Type B pancreatic cell (in vitro differentiated cells): ENCODE data around the gene MCFD2. TPM values are rescaled to one million over a fixed set of nuclear protein-coding genes. Genes with fewer than 3 reads are reported as not detected.

Source experiments
- DNase-seq: peaks from one replicate; pipeline ENCODE4 v3.0.0; 2021; ENCODE audit warnings: mixed read lengths; ENCODE audit not compliant: unreplicated experiment; ENCODE audit errors: extremely low spot score
- H3K27ac Mint-ChIP-seq: 2 replicates; pipeline ENCODE4 v1.8.0; 2021; ENCODE audit warnings: mild to moderate bottlenecking, mixed read lengths
- H3K27me3 Mint-ChIP-seq: 2 replicates; pipeline ENCODE4 v1.8.0; 2021; ENCODE audit warnings: mixed read lengths
- H3K36me3 Mint-ChIP-seq: 2 replicates; pipeline ENCODE4 v1.8.0; 2021; ENCODE audit warnings: mixed read lengths
- H3K4me1 Mint-ChIP-seq: one replicate; pipeline ENCODE4 v1.8.0; 2021; ENCODE audit warnings: mixed read lengths; ENCODE audit not compliant: unreplicated experiment
- H3K4me3 Mint-ChIP-seq: 2 replicates; pipeline ENCODE4 v1.8.0; 2021; ENCODE audit warnings: mild to moderate bottlenecking, mixed read lengths
- H3K9me3 Mint-ChIP-seq: 2 replicates; pipeline ENCODE4 v1.8.0; 2021; ENCODE audit warnings: mixed read lengths
- CTCF ChIP-seq: fragments of 200-600 bp; sonication (generic); conservative IDR thresholded peaks from 2 replicates; pipeline ENCODE4 v1.5.0; 2021; ENCODE audit warnings: antibody characterized with exemption, mild to moderate bottlenecking
- long read RNA-seq: library from polyadenylated mRNA; unstranded; transcript quantifications from one replicate; pipeline ENCODE4 v2.0.0, GENCODE V29; 2020
- total RNA-seq: library from RNA; stranded (reverse); gene quantifications from 2 replicates; pipeline ENCODE4 v1.2.1, GENCODE V29; 2021; ENCODE audit warnings: low replicate concordance

MCFD2 gene
- 66.7 and 72.4 TPM in 2 replicates for total RNA-seq
- long read RNA-seq, full-length matches to known transcripts: 8 of 60 reads
- long read RNA-seq, partial matches to known transcripts: 2 of 60 reads
- long read RNA-seq, other reads (novel, unspliced or antisense): 50 of 60 reads

- Mint-ChIP-seq H3K27me3 (no peaks in the 10 kb centered on the region), H3K36me3 (peaks cover 8% of the 10 kb centered on the region), H3K4me1 (peaks cover 26% of the 10 kb centered on the region), H3K4me3 (peak within 1 kb of the TSS; percentile 95), H3K27ac (peak within 1 kb of the TSS; percentile 98), H3K9me3 (no peaks in the 10 kb centered on the region)
- DNase-seq: peak; percentile 74
- no peak for TF ChIP-seq CTCF
Measured at GRCh38 chr2:46915281-46915810, at the start of gene MCFD2. Gene MCFD2, minus strand, starts transcription at chr2:46915806. Its CDS starts 6,635 bp downstream, at chr2:46909171.

GRCh38 chr2:46964835-46965560 is 49.4 kb upstream of the MCFD2 start:
- H3K27me3 Mint-ChIP-seq: no peaks in the 10 kb centered on the region
- no peak overlapping the region for H3K4me3 Mint-ChIP-seq
- TF ChIP-seq CTCF: no peak
- DNase-seq: no peak
- no peaks in the 10 kb centered on the region for H3K9me3 Mint-ChIP-seq
- H3K27ac Mint-ChIP-seq: no peak overlapping the region
- H3K4me1 Mint-ChIP-seq: no peaks in the 10 kb centered on the region
- H3K36me3 Mint-ChIP-seq: peaks cover 3% of the 10 kb centered on the region

GRCh38 chr2:46963941-46964673 is 48.5 kb upstream of the MCFD2 start:
- Mint-ChIP-seq H3K4me1 (no peaks in the 10 kb centered on the region), H3K4me3 (no peak overlapping the region), H3K36me3 (peaks cover 3% of the 10 kb centered on the region), H3K27ac (no peak overlapping the region), H3K9me3 (no peaks in the 10 kb centered on the region), H3K27me3 (no peaks in the 10 kb centered on the region)
- TF ChIP-seq CTCF: no peak
- no peak for DNase-seq

- no peak for DNase-seq
Measured at GRCh38 chr2:46963210-46963609, 47.6 kb upstream of the MCFD2 start.

More at GRCh38 chr2:46963210-46963609, 47.6 kb upstream of the MCFD2 start:
- no peak overlapping the region for H3K27ac Mint-ChIP-seq
- no peaks in the 10 kb centered on the region for H3K9me3 Mint-ChIP-seq
- no peaks in the 10 kb centered on the region for H3K4me1 Mint-ChIP-seq
- peaks cover 3% of the 10 kb centered on the region for H3K36me3 Mint-ChIP-seq
- H3K27me3 Mint-ChIP-seq: no peaks in the 10 kb centered on the region
- no peak for TF ChIP-seq CTCF
- H3K4me3 Mint-ChIP-seq: no peak overlapping the region
